Neural progenitor cell (in vitro differentiated cells): ENCODE results near the gene FMNL2. TPM values are rescaled to one million over a fixed set of nuclear protein-coding genes. Genes with fewer than 3 reads are reported as not detected.
A peak's percentile ranks its signal among the peaks of the same experiment; 100 is the strongest.

ENCODE experiments used
- DNase-seq: peaks from one replicate; pipeline ENCODE4 v3.0.0-alpha.2; 2016; ENCODE audit warnings: low spot score
- H2AFZ ChIP-seq: fragments of 200-600 bp; sonication (generic); replicated peaks from 2 replicates; pipeline ENCODE4 v1.6.1; 2016; ENCODE audit warnings: antibody characterized with exemption
- H3F3A ChIP-seq: fragments of 200-600 bp; sonication (generic); 2 replicates; pipeline ENCODE4 v1.6.1; 2016; ENCODE audit warnings: antibody characterized with exemption, low read depth
- H3K27ac ChIP-seq: fragments of 200-600 bp; sonication (generic); 2 replicates; pipeline ENCODE4 v1.5.1; 2016; ENCODE audit warnings: mild to moderate bottlenecking
- H3K27me3 ChIP-seq: fragments of 200-600 bp; sonication (generic); 2 replicates; pipeline ENCODE4 v1.6.1; 2016; ENCODE audit warnings: mild to moderate bottlenecking, moderate library complexity
- H3K36me3 ChIP-seq: fragments of 200-600 bp; sonication (generic); 2 replicates; pipeline ENCODE4 v1.5.1; 2016
- H3K4me1 ChIP-seq: fragments of 200-600 bp; sonication (generic); 2 replicates; pipeline ENCODE4 v1.6.1; 2016; ENCODE audit warnings: mixed run types
- H3K4me2 ChIP-seq: fragments of 200-600 bp; sonication (generic); 2 replicates; pipeline ENCODE4 v1.6.1; 2016
- H3K4me3 ChIP-seq: fragments of 200-600 bp; sonication (generic); 2 replicates; pipeline ENCODE4 v1.5.1; 2016
- H3K79me2 ChIP-seq: fragments of 200-600 bp; sonication (generic); 2 replicates; pipeline ENCODE4 v1.6.1; 2016; ENCODE audit warnings: low read depth
- H3K9ac ChIP-seq: fragments of 200-600 bp; sonication (generic); 2 replicates; pipeline ENCODE4 v1.6.1; 2016
- H3K9me3 ChIP-seq: fragments of 200-600 bp; sonication (generic); 2 replicates; pipeline ENCODE4 v1.5.1; 2016; ENCODE audit warnings: low read depth
- H4K20me1 ChIP-seq: fragments of 200-600 bp; sonication (generic); 2 replicates; pipeline ENCODE4 v1.6.1; 2016; ENCODE audit warnings: low read depth
- H3K27ac Mint-ChIP-seq: 3 replicates; pipeline ENCODE4 v1.8.0; 2021; ENCODE audit warnings: mixed read lengths
- H3K27me3 Mint-ChIP-seq: 2 replicates; pipeline ENCODE4 v1.8.0; 2022; ENCODE audit warnings: low read depth, mild to moderate bottlenecking, inconsistent platforms, moderate library complexity, mixed read lengths; ENCODE audit not compliant: insufficient read depth
- H3K36me3 Mint-ChIP-seq: 3 replicates; pipeline ENCODE4 v1.8.0; 2021; ENCODE audit warnings: mixed read lengths
- H3K4me1 Mint-ChIP-seq: 3 replicates; pipeline ENCODE4 v1.8.0; 2021; ENCODE audit warnings: mixed read lengths
- H3K4me3 Mint-ChIP-seq: 3 replicates; pipeline ENCODE4 v1.8.0; 2021; ENCODE audit warnings: mild to moderate bottlenecking, moderate library complexity, mixed read lengths
- H3K9me3 Mint-ChIP-seq: 3 replicates; pipeline ENCODE4 v1.8.0; 2020; ENCODE audit warnings: mixed read lengths
- EZH2 ChIP-seq: fragments of 200-600 bp; sonication (generic); IDR thresholded peaks from 2 replicates; pipeline ENCODE4 v1.6.1; 2017; ENCODE audit warnings: antibody characterized with exemption, mild to moderate bottlenecking, moderate library complexity
- EZH2phosphoT487 ChIP-seq: fragments of 200-600 bp; sonication (generic); IDR thresholded peaks from 2 replicates; pipeline ENCODE4 v1.6.1; 2017; ENCODE audit warnings: antibody characterized with exemption
- total RNA-seq: library from RNA; depleted of rRNA; stranded (reverse); fragments of >200 nt; gene quantifications from 2 replicates; pipeline ENCODE4 v1.2.3, GENCODE V29; 2015; ENCODE audit warnings: low replicate concordance
- TF ChIP-seq, protein P1 (sequence below): fragments of 200-600 bp; sonication (generic); IDR thresholded peaks from 2 replicates; pipeline ENCODE4 v1.5.1; 2017; ENCODE audit warnings: antibody characterized with exemption, mild to moderate bottlenecking

FMNL2 gene
- total RNA-seq, 1 donor from 2014 or later: 99.7 TPM

- H3K27me3 Mint-ChIP-seq: no peaks in the 10 kb centered on the region
- H3K4me3 ChIP-seq: no peak overlapping the region
- peaks cover 10% of the 10 kb centered on the region for H3K36me3 Mint-ChIP-seq
- H3K9me3 ChIP-seq: no peaks in the 10 kb centered on the region
- no peak overlapping the region for H2AFZ ChIP-seq
- H3K79me2 ChIP-seq: peaks cover 98% of the 10 kb centered on the region
- peaks cover 78% of the 10 kb centered on the region for H4K20me1 ChIP-seq
- H3K4me1 ChIP-seq: peaks cover 51% of the 10 kb centered on the region
- DNase-seq: no peak
- no peaks in the 10 kb centered on the region for H3K9me3 Mint-ChIP-seq
- H3K4me3 Mint-ChIP-seq: no peak overlapping the region
- no peaks in the 10 kb centered on the region for H3K27me3 ChIP-seq
- no peak overlapping the region for H3K9ac ChIP-seq
- H3K27ac Mint-ChIP-seq: no peak overlapping the region
- H3F3A ChIP-seq: peaks cover 15% of the 10 kb centered on the region
- no peak overlapping the region for H3K27ac ChIP-seq
- no peak overlapping the region for H3K4me2 ChIP-seq
- no peaks in the 10 kb centered on the region for H3K36me3 ChIP-seq
- TF ChIP-seq, protein P1, sequence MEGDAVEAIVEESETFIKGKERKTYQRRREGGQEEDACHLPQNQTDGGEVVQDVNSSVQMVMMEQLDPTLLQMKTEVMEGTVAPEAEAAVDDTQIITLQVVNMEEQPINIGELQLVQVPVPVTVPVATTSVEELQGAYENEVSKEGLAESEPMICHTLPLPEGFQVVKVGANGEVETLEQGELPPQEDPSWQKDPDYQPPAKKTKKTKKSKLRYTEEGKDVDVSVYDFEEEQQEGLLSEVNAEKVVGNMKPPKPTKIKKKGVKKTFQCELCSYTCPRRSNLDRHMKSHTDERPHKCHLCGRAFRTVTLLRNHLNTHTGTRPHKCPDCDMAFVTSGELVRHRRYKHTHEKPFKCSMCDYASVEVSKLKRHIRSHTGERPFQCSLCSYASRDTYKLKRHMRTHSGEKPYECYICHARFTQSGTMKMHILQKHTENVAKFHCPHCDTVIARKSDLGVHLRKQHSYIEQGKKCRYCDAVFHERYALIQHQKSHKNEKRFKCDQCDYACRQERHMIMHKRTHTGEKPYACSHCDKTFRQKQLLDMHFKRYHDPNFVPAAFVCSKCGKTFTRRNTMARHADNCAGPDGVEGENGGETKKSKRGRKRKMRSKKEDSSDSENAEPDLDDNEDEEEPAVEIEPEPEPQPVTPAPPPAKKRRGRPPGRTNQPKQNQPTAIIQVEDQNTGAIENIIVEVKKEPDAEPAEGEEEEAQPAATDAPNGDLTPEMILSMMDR: no peak
- TF ChIP-seq EZH2: no peak
- no peak for TF ChIP-seq EZH2phosphoT487
- peaks cover 57% of the 10 kb centered on the region for H3K4me1 Mint-ChIP-seq
These were observed 112.9 kb downstream of the FMNL2 start for GRCh38 chr2:152447897-152448296.

- Histone ChIP-seq H3K4me1 (peaks cover 57% of the 10 kb centered on the region), H3K27me3 (no peaks in the 10 kb centered on the region), H3K36me3 (no peaks in the 10 kb centered on the region), H3K27ac (no peak overlapping the region), H3K9me3 (no peaks in the 10 kb centered on the region), H3K79me2 (peaks cover 94% of the 10 kb centered on the region), H4K20me1 (peaks cover 78% of the 10 kb centered on the region), H3K9ac (no peak overlapping the region), H3K4me2 (no peak overlapping the region), H3K4me3 (no peak overlapping the region), H2AFZ (no peak overlapping the region), H3F3A (peaks cover 22% of the 10 kb centered on the region)
- Mint-ChIP-seq H3K36me3 (peaks cover 6% of the 10 kb centered on the region), H3K9me3 (no peaks in the 10 kb centered on the region), H3K27me3 (no peaks in the 10 kb centered on the region), H3K27ac (peak overlapping the region; percentile 32), H3K4me3 (no peak overlapping the region), H3K4me1 (peaks cover 61% of the 10 kb centered on the region)
- no peak for DNase-seq
- no peak for TF ChIP-seq EZH2
- no peak for TF ChIP-seq EZH2phosphoT487
- TF ChIP-seq, protein P1: no peak
These were observed 113.6 kb downstream of the FMNL2 start for GRCh38 chr2:152448606-152449005.

- H3K4me3 Mint-ChIP-seq: no peak overlapping the region
- H3K9ac ChIP-seq: no peak overlapping the region
- H3K79me2 ChIP-seq: peaks cover 94% of the 10 kb centered on the region
- DNase-seq: no peak
- H3K4me3 ChIP-seq: no peak overlapping the region
- peak overlapping the region; percentile 8 for H3K4me2 ChIP-seq
- H3K4me1 Mint-ChIP-seq: peaks cover 63% of the 10 kb centered on the region
- no peaks in the 10 kb centered on the region for H3K9me3 Mint-ChIP-seq
- no peak overlapping the region for H3K27ac Mint-ChIP-seq
- TF ChIP-seq EZH2phosphoT487 (no peak), EZH2 (no peak)
- H3F3A ChIP-seq: peaks cover 31% of the 10 kb centered on the region
- H3K27me3 Mint-ChIP-seq: no peaks in the 10 kb centered on the region
- no peak overlapping the region for H3K27ac ChIP-seq
- H3K27me3 ChIP-seq: no peaks in the 10 kb centered on the region
- peaks cover 80% of the 10 kb centered on the region for H4K20me1 ChIP-seq
- peaks cover 65% of the 10 kb centered on the region for H3K4me1 ChIP-seq
- H3K9me3 ChIP-seq: no peaks in the 10 kb centered on the region
- H2AFZ ChIP-seq: no peak overlapping the region
- no peaks in the 10 kb centered on the region for H3K36me3 ChIP-seq
- peaks cover 7% of the 10 kb centered on the region for H3K36me3 Mint-ChIP-seq
These were observed 114.6 kb downstream of the FMNL2 start for GRCh38 chr2:152449578-152449977.

GRCh38 chr2:152450176-152450575 lies 115.2 kb downstream of the FMNL2 start:
- Mint-ChIP-seq H3K36me3 (peaks cover 12% of the 10 kb centered on the region), H3K4me1 (peaks cover 69% of the 10 kb centered on the region), H3K27ac (no peak overlapping the region), H3K4me3 (no peak overlapping the region), H3K27me3 (no peaks in the 10 kb centered on the region), H3K9me3 (no peaks in the 10 kb centered on the region)
- peaks cover 82% of the 10 kb centered on the region for H4K20me1 ChIP-seq
- no peak overlapping the region for H3K9ac ChIP-seq
- peaks cover 31% of the 10 kb centered on the region for H3F3A ChIP-seq
- H3K4me3 ChIP-seq: no peak overlapping the region
- no peaks in the 10 kb centered on the region for H3K9me3 ChIP-seq
- no peak overlapping the region for H2AFZ ChIP-seq
- H3K27me3 ChIP-seq: no peaks in the 10 kb centered on the region
- H3K4me1 ChIP-seq: peaks cover 71% of the 10 kb centered on the region
- TF ChIP-seq EZH2 (no peak), EZH2phosphoT487 (no peak)
- TF ChIP-seq, protein P1: no peak
- no peak overlapping the region for H3K27ac ChIP-seq
- no peaks in the 10 kb centered on the region for H3K36me3 ChIP-seq
- H3K4me2 ChIP-seq: peak overlapping the region; percentile 19
- peaks cover 94% of the 10 kb centered on the region for H3K79me2 ChIP-seq
- no peak for DNase-seq
